Activated naive CD4-positive, alpha-beta T cell treated with anti-CD3 and anti-CD28 coated beads, Interleukin-2, amount 50 U/mL, for 16 hours (primary cell): Measurements from ENCODE around the gene STK38.
"Not testable (repeated sequence)": the region's sequence is repeated elsewhere in the genome, so short reads cannot be mapped to it uniquely, and the experiment has no call there.

ENCODE experiments used
- DNase-seq: peaks from one replicate; pipeline ENCODE4 v3.0.0-alpha.2; 2020

The STK38 gene

GRCh38 chr6:36517408-36517807 lies 29.9 kb downstream of the STK38 start:
- DNase-seq, result no peak

GRCh38 chr6:36516988-36517387 lies 30.3 kb downstream of the STK38 start:
- DNase-seq, result no peak

- DNase-seq, result no peak
Observed at GRCh38 chr6:36516559-36516958, 30.7 kb downstream of the STK38 start.

- DNase-seq, result no peak
Observed at GRCh38 chr6:36515844-36516243, 31.4 kb downstream of the STK38 start.

GRCh38 chr6:36514554-36515456 lies 32.5 kb downstream of the STK38 start:
- no peak for DNase-seq

- DNase-seq, result no peak
Observed at GRCh38 chr6:36510365-36510764, 36.9 kb downstream of the STK38 start.

GRCh38 chr6:36508532-36508931 lies 38.7 kb downstream of the STK38 start:
- no peak for DNase-seq

- DNase-seq, result no peak
Observed at GRCh38 chr6:36506611-36507010, 40.7 kb downstream of the STK38 start.

- no peak for DNase-seq
Observed at GRCh38 chr6:36505744-36506534, 41.3 kb downstream of the STK38 start.

- DNase-seq, result no peak
Observed at GRCh38 chr6:36504982-36505381, 42.3 kb downstream of the STK38 start.

GRCh38 chr6:36504181-36504580 lies 43.1 kb downstream of the STK38 start:
- DNase-seq, result no peak

- DNase-seq, result no peak
Observed at GRCh38 chr6:36501686-36502085, 45.6 kb downstream of the STK38 start.

- no peak for DNase-seq
Observed at GRCh38 chr6:36499918-36500317, 47.4 kb downstream of the STK38 start.

GRCh38 chr6:36495086-36495485 lies 52.2 kb downstream of the STK38 start:
- DNase-seq, result no peak

- DNase-seq, result no peak
Observed at GRCh38 chr6:36493859-36494258, 53.4 kb downstream of the STK38 start.

- no peak for DNase-seq
Observed at GRCh38 chr6:36493319-36493718, 54.0 kb downstream of the STK38 start.

- no peak for DNase-seq
Observed at GRCh38 chr6:36492621-36493020, 54.7 kb downstream of the STK38 start.

- DNase-seq, result no peak
Observed at GRCh38 chr6:36492092-36492491, 55.2 kb downstream of the STK38 start.

- no peak for DNase-seq
Observed at GRCh38 chr6:36491378-36491965, 55.8 kb downstream of the STK38 start.

GRCh38 chr6:36489426-36489825 lies 57.9 kb downstream of the STK38 start:
- DNase-seq, result no peak

- no peak for DNase-seq
Observed at GRCh38 chr6:36488221-36488620, 59.1 kb downstream of the STK38 start.

- DNase-seq, result no peak
Observed at GRCh38 chr6:36487698-36488097, 59.6 kb downstream of the STK38 start.

GRCh38 chr6:36484736-36485135 lies 62.5 kb downstream of the STK38 start:
- no peak for DNase-seq

GRCh38 chr6:36483326-36483725 lies 64.0 kb downstream of the STK38 start:
- not testable (repeated sequence) for DNase-seq
